ENCODE results near the gene RECK. TPM values are rescaled to one million over a fixed set of nuclear protein-coding genes. Genes with fewer than 3 reads are reported as not detected.
"Not testable (repeated sequence)": the region's sequence is repeated elsewhere in the genome, so short reads cannot be mapped to it uniquely, and the experiment has no call there.

RECK gene
- total RNA-seq, 1 experiment from 2014 or later: 5.0 TPM

GRCh38 chr9:36158122-36158521, 121.4 kb downstream of the RECK start:
- CTCF ChIA-PET: no interaction called here
- no peak overlapping the region for H3K9ac ChIP-seq (ENCODE audit: low read length)
- H2AFZ ChIP-seq (ENCODE audit: low read length): no peak overlapping the region
- no peak overlapping the region for H3K27ac ChIP-seq (ENCODE audit: low read length)
- TF ChIP-seq EZH2 (IDR thresholded peaks at IDR 0.05; ENCODE audit: low read length, unreplicated experiment): no peak
- no peak for TF ChIP-seq CTCF (conservative IDR thresholded peaks at IDR 0.05; ENCODE audit: low read depth, low read length)
- no peak for TF ChIP-seq EZH2phosphoT487 (IDR thresholded peaks at IDR 0.05; ENCODE audit: borderline replicate concordance, low read length)
- intact Hi-C loops (cut with micrococcal nuclease): no loop called here
- peaks cover 2% of the 10 kb centered on the region; the same call in 1 of the 2 replicates for H3K36me3 ChIP-seq (ENCODE audit: low read depth, low read length)
- ATAC-seq: no peak
- no peaks in the 10 kb centered on the region for H3F3A ChIP-seq (ENCODE audit: low read length, unreplicated experiment)
- H3K9me2 ChIP-seq (replicated peaks; ENCODE audit: low read length): no peaks in the 10 kb centered on the region
- H4K20me1 ChIP-seq (ENCODE audit: low read length): no peaks in the 10 kb centered on the region
- no TSS peak for BruUV-seq (replicated peaks)
- DNase-seq: no peak
- no peak overlapping the region for H3K4me3 ChIP-seq (ENCODE audit: low read length)
- H3K4me2 ChIP-seq (ENCODE audit: low read length): no peak overlapping the region
- no peaks in the 10 kb centered on the region for H3K79me2 ChIP-seq (ENCODE audit: low read length)
- no peaks in the 10 kb centered on the region for H3K9me3 ChIP-seq (ENCODE audit: low read length)
- H3K27me3 ChIP-seq (ENCODE audit: low read length): no peaks in the 10 kb centered on the region
- POLR2A ChIA-PET (ENCODE audit: unreplicated experiment): no interaction called here
- H3K4me1 ChIP-seq (ENCODE audit: insufficient read depth, low read length): peaks cover 12% of the 10 kb centered on the region

GRCh38 chr9:36158917-36159316, 122.2 kb downstream of the RECK start:
- no peaks in the 10 kb centered on the region for H3K9me2 ChIP-seq (replicated peaks; ENCODE audit: low read length)
- POLR2A ChIA-PET (ENCODE audit: unreplicated experiment): no interaction called here
- no peak for ATAC-seq
- BruUV-seq (replicated peaks): no TSS peak
- intact Hi-C loops (cut with micrococcal nuclease): no loop called here
- no peaks in the 10 kb centered on the region for H4K20me1 ChIP-seq (ENCODE audit: low read length)
- H3K4me2 ChIP-seq (ENCODE audit: low read length): no peak overlapping the region
- no peaks in the 10 kb centered on the region for H3F3A ChIP-seq (ENCODE audit: low read length, unreplicated experiment)
- H2AFZ ChIP-seq (ENCODE audit: low read length): no peak overlapping the region
- CTCF ChIA-PET: no interaction called here
- H3K27me3 ChIP-seq (ENCODE audit: low read length): no peaks in the 10 kb centered on the region
- no peak overlapping the region for H3K27ac ChIP-seq (ENCODE audit: low read length)
- TF ChIP-seq EZH2 (IDR thresholded peaks at IDR 0.05; ENCODE audit: low read length, unreplicated experiment) (no peak), EZH2phosphoT487 (IDR thresholded peaks at IDR 0.05; ENCODE audit: borderline replicate concordance, low read length) (no peak), CTCF (conservative IDR thresholded peaks at IDR 0.05; ENCODE audit: low read depth, low read length) (no peak)
- H3K4me1 ChIP-seq (ENCODE audit: insufficient read depth, low read length): peaks cover 20% of the 10 kb centered on the region
- peaks cover 2% of the 10 kb centered on the region; the same call in 1 of the 2 replicates for H3K36me3 ChIP-seq (ENCODE audit: low read depth, low read length)
- H3K79me2 ChIP-seq (ENCODE audit: low read length): no peaks in the 10 kb centered on the region
- H3K9me3 ChIP-seq (ENCODE audit: low read length): no peaks in the 10 kb centered on the region
- no peak for DNase-seq
- H3K4me3 ChIP-seq (ENCODE audit: low read length): no peak overlapping the region
- no peak overlapping the region for H3K9ac ChIP-seq (ENCODE audit: low read length)

- H3K27ac ChIP-seq (ENCODE audit: low read length); H3K4me2 ChIP-seq (ENCODE audit: low read length); H3K9ac ChIP-seq (ENCODE audit: low read length); CTCF ChIA-PET; BruUV-seq (replicated peaks); H3K27me3 ChIP-seq (ENCODE audit: low read length); H4K20me1 ChIP-seq (ENCODE audit: low read length); intact Hi-C loops (cut with micrococcal nuclease); H3K9me3 ChIP-seq (ENCODE audit: low read length); H3K4me3 ChIP-seq (ENCODE audit: low read length); H2AFZ ChIP-seq (ENCODE audit: low read length); POLR2A ChIA-PET (ENCODE audit: unreplicated experiment); H3K9me2 ChIP-seq (replicated peaks; ENCODE audit: low read length); H3K36me3 ChIP-seq (ENCODE audit: low read depth, low read length); H3F3A ChIP-seq (ENCODE audit: low read length, unreplicated experiment); H3K79me2 ChIP-seq (ENCODE audit: low read length); ATAC-seq: not testable (repeated sequence)
- H3K4me1 ChIP-seq (ENCODE audit: insufficient read depth, low read length): peaks cover 17% of the 10 kb centered on the region
- peak; percentile 33 for DNase-seq
Measured at GRCh38 chr9:36159509-36159908, 122.8 kb downstream of the RECK start.

GRCh38 chr9:36160126-36160525, 123.4 kb downstream of the RECK start:
- H3F3A ChIP-seq (ENCODE audit: low read length, unreplicated experiment); H3K79me2 ChIP-seq (ENCODE audit: low read length); DNase-seq; H3K27ac ChIP-seq (ENCODE audit: low read length); BruUV-seq (replicated peaks); CTCF ChIA-PET; ATAC-seq; intact Hi-C loops (cut with micrococcal nuclease); H3K9me2 ChIP-seq (replicated peaks; ENCODE audit: low read length); POLR2A ChIA-PET (ENCODE audit: unreplicated experiment); H3K36me3 ChIP-seq (ENCODE audit: low read depth, low read length); H3K27me3 ChIP-seq (ENCODE audit: low read length); H3K4me3 ChIP-seq (ENCODE audit: low read length); H3K9ac ChIP-seq (ENCODE audit: low read length); H2AFZ ChIP-seq (ENCODE audit: low read length); H4K20me1 ChIP-seq (ENCODE audit: low read length); H3K4me2 ChIP-seq (ENCODE audit: low read length); H3K9me3 ChIP-seq (ENCODE audit: low read length): not testable (repeated sequence)
- H3K4me1 ChIP-seq (ENCODE audit: insufficient read depth, low read length): peaks cover 13% of the 10 kb centered on the region

Data from PC-3 (cell line).